DMS 273 treated with DMSO at 0.1 percent for 48 hours (cell line): ENCODE data around the gene IMPACT.

Experiments
- DNase-seq: peaks from one replicate; lab custom pipeline; 2025; lab: John Stamatoyannopoulos, UW

IMPACT gene, protein sequence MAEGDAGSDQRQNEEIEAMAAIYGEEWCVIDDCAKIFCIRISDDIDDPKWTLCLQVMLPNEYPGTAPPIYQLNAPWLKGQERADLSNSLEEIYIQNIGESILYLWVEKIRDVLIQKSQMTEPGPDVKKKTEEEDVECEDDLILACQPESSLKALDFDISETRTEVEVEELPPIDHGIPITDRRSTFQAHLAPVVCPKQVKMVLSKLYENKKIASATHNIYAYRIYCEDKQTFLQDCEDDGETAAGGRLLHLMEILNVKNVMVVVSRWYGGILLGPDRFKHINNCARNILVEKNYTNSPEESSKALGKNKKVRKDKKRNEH

GRCh38 chr18:24426398-24427294 is at the start of gene IMPACT:
IMPACT (plus strand) TSS chr18:24426670; CDS start chr18:24426757, 87 bp downstream.
- DNase-seq: peak; percentile 51

GRCh38 chr18:24378598-24378997 is 47.9 kb upstream of the IMPACT start:
- no peak for DNase-seq

DNA sequence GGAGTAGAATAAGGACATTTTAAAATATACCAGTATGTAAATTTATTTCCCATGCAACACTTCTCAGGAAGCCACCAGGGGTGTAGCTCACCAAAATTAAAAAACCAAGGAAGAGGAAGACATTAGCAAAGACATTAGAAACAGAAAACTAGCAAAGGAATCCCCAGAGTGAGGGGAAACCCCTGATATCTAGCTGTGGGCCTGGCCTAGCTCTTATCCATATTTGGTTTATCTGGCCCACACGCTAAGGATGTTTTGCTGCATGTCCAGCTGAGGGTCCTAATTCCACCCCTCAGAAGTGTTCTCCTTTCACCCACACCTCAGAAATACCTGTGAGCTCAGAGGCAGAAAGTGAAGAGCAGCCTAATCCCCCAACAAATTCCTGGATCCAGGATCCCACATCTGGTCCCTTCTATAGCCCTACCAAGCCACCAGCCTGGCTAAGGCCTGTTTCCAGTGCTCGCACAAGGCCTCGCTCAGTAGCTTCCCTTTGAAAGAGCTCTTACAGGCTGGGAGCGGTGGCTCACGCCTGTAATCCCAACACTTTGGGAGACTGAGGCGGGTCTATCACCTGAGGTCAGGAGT is 46.2 kb upstream of the IMPACT start:
- DNase-seq: no peak

- peak; percentile 23 for DNase-seq
These were observed 45.3 kb upstream of the IMPACT start for GRCh38 chr18:24381126-24381525.

DNA sequence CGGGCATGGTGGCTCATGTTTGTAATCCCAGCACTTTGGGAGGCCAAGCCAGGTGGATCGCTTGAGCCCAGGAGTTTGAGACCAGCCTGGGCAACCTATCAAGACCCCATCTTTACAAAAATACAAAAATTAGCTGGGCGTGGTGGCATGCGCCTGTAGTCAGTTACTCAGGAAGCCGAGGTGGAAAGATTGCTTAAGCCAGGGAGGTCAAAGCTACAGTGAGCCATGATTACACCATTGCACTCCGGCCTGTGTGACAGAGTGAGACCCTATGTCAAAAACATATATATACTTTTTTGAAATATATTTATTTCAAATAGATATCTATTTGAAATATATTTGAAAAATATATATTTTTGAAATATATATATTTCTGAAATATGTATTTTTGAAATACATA is 39.8 kb upstream of the IMPACT start:
- no peak for DNase-seq

DNA sequence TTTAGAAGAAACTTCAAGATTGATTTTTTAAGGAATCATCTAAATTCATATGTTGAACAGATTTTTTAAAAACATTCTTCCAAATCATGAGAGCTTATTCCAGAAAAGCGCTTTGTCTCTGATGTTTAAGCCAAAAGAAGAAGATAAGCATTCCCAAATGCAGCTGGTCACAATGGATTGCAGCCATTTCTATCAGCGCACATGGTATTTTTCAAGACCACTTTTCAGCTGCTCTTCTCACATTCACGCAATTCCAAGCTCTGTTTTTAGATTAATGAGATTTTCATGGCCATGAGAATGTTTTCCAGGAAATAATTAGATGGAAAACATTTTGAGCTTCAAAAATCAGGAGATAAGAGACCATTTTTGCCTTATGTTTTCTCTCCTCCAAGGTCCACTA is 37.5 kb upstream of the IMPACT start:
- no peak for DNase-seq

GRCh38 chr18:24395049-24395795 is 31.2 kb upstream of the IMPACT start:
- DNase-seq: peak; percentile 14

DNA sequence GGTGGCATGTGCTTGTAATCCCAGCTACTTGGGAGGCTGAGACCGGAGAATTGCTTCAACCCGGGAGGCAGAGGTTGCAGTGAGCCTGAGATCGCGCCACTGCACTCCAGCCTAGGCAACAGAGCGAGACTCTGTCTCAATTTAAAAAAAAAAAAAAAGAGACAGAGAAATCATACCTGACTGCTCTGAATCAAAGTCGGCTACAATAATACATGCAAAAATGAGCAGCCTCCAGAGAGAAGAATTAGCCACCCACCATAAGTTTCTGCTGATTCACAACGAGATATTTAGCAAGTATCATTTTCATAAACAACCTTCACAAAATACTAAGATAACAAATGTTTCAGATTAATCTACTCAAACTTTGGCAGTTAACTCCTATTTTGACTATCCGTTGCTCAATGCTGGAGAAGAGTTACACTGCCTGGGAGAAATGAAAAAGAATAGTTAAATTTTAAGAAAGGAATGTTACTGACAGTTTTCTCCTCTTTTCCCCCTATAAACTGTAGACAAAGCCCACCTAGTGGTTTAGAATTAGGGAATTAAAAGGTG is 30.3 kb upstream of the IMPACT start:
- DNase-seq: no peak

DNA sequence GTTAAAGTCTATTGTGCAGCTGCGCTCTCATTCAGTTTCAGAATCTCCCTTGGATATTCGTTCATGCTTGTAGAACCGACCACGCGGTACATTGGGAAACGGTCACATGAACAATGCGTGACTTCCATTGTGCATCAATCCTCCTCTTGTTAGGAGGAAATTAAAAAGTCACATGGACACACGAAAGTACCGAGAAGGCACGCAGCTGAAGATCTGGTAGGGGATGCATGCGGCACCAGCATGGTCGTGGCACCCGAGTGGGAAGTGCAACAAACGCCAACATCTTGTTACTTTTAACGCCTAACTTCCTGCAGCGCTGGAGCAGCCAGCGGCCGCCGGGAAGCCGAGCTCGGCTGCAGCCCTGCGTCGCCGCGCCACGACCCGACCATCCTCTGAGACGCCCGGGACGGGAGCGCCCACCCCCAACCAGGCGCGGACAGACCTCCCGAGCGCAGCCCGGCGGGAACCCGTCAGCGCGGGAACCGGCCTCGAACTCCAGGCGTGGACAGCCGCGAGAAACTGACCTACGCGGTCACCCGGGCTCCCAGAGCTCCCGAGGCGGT is 29.3 kb upstream of the IMPACT start:
- DNase-seq: peak; percentile 47

GRCh38 chr18:24397694-24398368 is 28.6 kb upstream of the IMPACT start, which contains the start of gene OSBPL1A:
OSBPL1A (minus strand) TSS chr18:24397824; CDS start chr18:24377533, 20,291 bp downstream.
- DNase-seq: peak; percentile 90

DNA sequence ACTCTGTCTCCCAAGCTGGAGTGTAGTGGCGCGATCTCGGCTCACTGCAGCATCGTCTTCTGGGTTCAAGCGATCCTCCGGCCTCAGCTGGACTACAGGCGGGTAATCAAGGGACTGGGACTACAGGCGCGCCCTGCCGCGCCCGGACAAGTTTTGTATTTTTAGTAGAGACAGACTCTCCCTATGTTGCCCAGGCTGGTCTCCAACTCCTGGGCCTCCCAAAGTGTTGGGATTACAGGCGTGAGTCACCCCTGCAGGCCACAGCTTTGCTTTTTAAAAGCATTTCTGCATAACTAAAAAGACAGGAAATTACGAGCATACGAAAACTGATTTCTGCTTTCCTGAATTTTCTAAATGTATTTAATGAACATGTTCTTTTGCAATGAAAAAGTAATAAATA is 27.9 kb upstream of the IMPACT start:
- peak; percentile 38 for DNase-seq

GRCh38 chr18:24400587-24400986 is 25.9 kb upstream of the IMPACT start:
- DNase-seq: no peak

DNA sequence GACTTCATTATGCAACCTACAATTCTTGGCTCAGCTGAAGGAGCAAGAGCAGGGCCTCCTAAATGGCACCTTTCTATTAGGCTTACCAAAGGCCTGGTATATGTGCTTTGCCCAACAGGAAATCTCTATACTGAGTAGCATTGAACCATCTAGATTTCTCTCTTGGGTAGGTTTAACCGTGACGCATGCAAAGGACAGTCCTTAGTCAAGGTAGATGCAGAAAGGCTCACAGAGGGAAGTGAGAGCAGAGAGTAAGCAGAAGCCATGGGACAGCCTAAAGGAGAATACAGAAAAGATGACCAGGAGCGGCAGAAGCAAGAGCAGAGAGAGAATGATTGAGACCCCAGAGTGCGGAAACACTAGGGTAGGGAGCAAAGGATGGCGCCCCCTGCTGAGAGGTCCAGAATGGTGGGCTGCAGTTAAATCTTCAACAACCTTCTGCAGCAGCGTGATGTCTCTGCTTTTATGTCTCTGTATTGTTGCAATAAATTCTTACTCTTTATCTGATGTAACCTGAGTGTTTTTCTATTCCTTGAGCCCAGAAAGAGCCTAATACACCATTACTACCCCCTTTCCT is 24.2 kb upstream of the IMPACT start:
- no peak for DNase-seq

GRCh38 chr18:24403076-24403475 is 23.4 kb upstream of the IMPACT start:
- no peak for DNase-seq

DNA sequence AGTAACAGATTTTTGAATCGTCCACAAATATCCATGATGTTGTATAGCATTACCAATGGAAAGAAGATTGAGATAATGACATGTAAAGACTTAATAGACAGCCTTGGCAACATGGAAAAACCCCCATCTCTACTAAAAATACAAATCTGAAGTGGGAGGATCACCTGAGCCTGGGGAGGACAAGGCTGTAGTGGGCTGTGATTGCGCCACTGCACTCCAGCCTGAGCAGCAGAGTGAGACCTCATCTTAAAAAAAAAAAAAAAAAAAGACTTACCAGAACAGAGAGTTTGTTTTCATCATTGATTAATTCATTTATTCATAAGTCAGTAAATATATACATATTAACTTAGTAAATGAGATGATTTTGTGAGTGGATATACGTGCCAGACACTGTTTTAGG is 21.9 kb upstream of the IMPACT start:
- DNase-seq: no peak

- no peak for DNase-seq
These were observed 18.0 kb upstream of the IMPACT start for GRCh38 chr18:24408496-24408895.

DNA sequence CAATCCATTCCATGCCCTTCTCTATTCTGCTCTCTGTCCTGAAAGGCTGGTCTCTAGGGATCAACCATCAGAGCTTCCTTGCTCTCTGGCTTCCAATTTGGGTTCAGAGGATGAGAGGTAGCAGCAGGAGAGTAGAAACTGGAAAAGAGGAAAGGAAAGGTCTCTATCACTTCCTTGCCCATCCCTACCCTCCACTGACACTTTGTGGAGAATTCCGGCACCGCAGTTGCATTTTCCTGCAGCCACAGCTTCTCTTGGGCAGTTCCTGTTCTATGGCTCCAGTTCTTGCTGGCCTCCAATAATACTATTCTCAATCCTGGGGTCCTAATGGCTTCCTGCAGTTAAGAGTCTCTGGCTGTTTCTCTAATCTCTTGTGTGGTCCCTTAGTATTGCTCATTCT is 13.3 kb upstream of the IMPACT start:
- no peak for DNase-seq

- no peak for DNase-seq
These were observed 12.0 kb upstream of the IMPACT start for GRCh38 chr18:24414349-24415003.

DNA sequence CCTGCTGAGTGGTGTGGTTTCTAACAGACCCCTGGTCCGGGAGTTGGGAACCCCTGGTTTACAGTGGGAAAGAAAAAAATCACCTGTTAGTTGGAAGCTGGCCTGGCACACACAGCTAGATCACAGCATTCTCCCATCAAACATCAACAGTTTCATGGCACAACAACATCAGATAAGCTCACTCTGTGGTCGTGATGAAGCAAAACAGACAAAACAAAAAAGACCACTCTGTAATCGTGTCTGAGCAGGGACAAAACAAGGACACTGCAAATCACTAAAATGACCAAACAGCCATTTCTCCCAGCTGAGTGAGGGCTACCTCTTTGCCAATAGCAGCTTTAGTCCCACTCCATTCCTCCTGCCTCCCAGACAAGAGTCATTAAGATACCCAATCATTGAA is 9.0 kb upstream of the IMPACT start:
- DNase-seq: no peak

GRCh38 chr18:24420551-24420950 is 5.9 kb upstream of the IMPACT start:
- DNase-seq: no peak
